ENCODE measurements around the gene SLC24A5. TPM values are rescaled to one million over a fixed set of nuclear protein-coding genes. Genes with fewer than 3 reads are reported as not detected.

SLC24A5 gene
- not detected for total RNA-seq

- 74 to 84% methylated on average over 6 of the region's 6 CpGs for WGBS, 2 donors
- Histone ChIP-seq H3K4me1 (no peaks in the 10 kb centered on the region), H3K27ac (no peak within 1 kb of the TSS), H3K4me3 (replicated peaks in 1 of 3) (no peak within 1 kb of the TSS), H3K36me3 (no peaks in the 10 kb centered on the region), H3K9me3 (no peaks in the 10 kb centered on the region), H3K27me3 (no peaks in the 10 kb centered on the region)
- intact Hi-C loops (cut with DNase I) = no loop called here
- TF ChIP-seq CTCF (IDR thresholded peaks at IDR 0.05) (no peak), POLR2A (IDR thresholded peaks at IDR 0.05) (no peak)
- DNase-seq = no peak
These were observed at the start of gene SLC24A5 for GRCh38 chr15:48120745-48121144. SLC24A5 (plus strand) TSS chr15:48120990; CDS start chr15:48121045, 55 bp downstream.

- Histone ChIP-seq H3K27ac (no peak overlapping the region), H3K9me3 (no peaks in the 10 kb centered on the region), H3K4me3 (replicated peaks in 1 of 3) (no peak overlapping the region), H3K4me1 (peaks cover 0 to 5% of the 10 kb centered on the region in 2 donors), H3K36me3 (no peaks in the 10 kb centered on the region), H3K27me3 (no peaks in the 10 kb centered on the region)
- WGBS, 2 donors = 90 to 94% methylated on average over 6 of the region's 6 CpGs
- no peak for DNase-seq
- intact Hi-C loops (cut with DNase I) = no loop called here
- no peak for TF ChIP-seq POLR2A (IDR thresholded peaks at IDR 0.05)
- TF ChIP-seq CTCF (IDR thresholded peaks at IDR 0.05) = no peak
These were observed 47.8 kb upstream of the SLC24A5 start for GRCh38 chr15:48072941-48073340.

- TF ChIP-seq CTCF (IDR thresholded peaks at IDR 0.05) = no peak
- no peak for TF ChIP-seq POLR2A (IDR thresholded peaks at IDR 0.05)
- DNase-seq = no peak
- no peak overlapping the region for H3K27ac ChIP-seq
These were observed 46.9 kb upstream of the SLC24A5 start for GRCh38 chr15:48073881-48074280.

GRCh38 chr15:48076454-48076853 is 44.3 kb upstream of the SLC24A5 start:
- Histone ChIP-seq H3K4me3 (replicated peaks in 1 of 3) (no peak overlapping the region), H3K9me3 (no peaks in the 10 kb centered on the region), H3K27me3 (no peaks in the 10 kb centered on the region), H3K27ac (no peak overlapping the region), H3K36me3 (no peaks in the 10 kb centered on the region), H3K4me1 (peaks cover 0 to 5% of the 10 kb centered on the region in 2 donors)
- no peak for DNase-seq
- WGBS, 2 donors = 69 to 84% methylated on average over 4 of the region's 4 CpGs
- TF ChIP-seq CTCF (IDR thresholded peaks at IDR 0.05) (no peak), POLR2A (IDR thresholded peaks at IDR 0.05) (no peak)
- intact Hi-C loops (cut with DNase I) = no loop called here

More at GRCh38 chr15:48073881-48074280, 46.9 kb upstream of the SLC24A5 start:
- no peak overlapping the region for H3K4me3 ChIP-seq (replicated peaks in 1 of 3)
- peaks cover 0 to 5% of the 10 kb centered on the region in 2 donors for H3K4me1 ChIP-seq
- H3K9me3 ChIP-seq = no peaks in the 10 kb centered on the region
- no peaks in the 10 kb centered on the region for H3K36me3 ChIP-seq
- 87 to 89% methylated on average over 4 of the region's 4 CpGs for WGBS, 2 donors
- no peaks in the 10 kb centered on the region for H3K27me3 ChIP-seq
- intact Hi-C loops (cut with DNase I) = no loop called here

GRCh38 chr15:48077616-48078184 is 43.1 kb upstream of the SLC24A5 start:
- no peak for DNase-seq
- Histone ChIP-seq H3K36me3 (no peaks in the 10 kb centered on the region), H3K27ac (no peak overlapping the region), H3K4me3 (replicated peaks in 1 of 3) (no peak overlapping the region), H3K27me3 (no peaks in the 10 kb centered on the region), H3K9me3 (no peaks in the 10 kb centered on the region), H3K4me1 (peaks cover 0 to 5% of the 10 kb centered on the region in 2 donors)
- intact Hi-C loops (cut with DNase I) = no loop called here
- TF ChIP-seq CTCF (IDR thresholded peaks at IDR 0.05) (no peak), POLR2A (IDR thresholded peaks at IDR 0.05) (no peak)
- WGBS, 2 donors = 27 to 33% methylated on average over 1 of the region's 1 CpG
